Endothelial cell of umbilical vein (primary cell): Measurements from ENCODE around the gene RFX6. TPM values are rescaled to one million over a fixed set of nuclear protein-coding genes. Genes with fewer than 3 reads are reported as not detected.

Source experiments
- BruUV-seq: library from RNA; stranded (reverse); fragments of 400-500 nt; replicated peaks from 2 replicates; lab custom pipeline; 2021; lab: Mats Ljungman, UMichigan
- CTCF ChIA-PET: fragments of 300-600, 350-600 bp; sonication (Branson Sonifier 250); formaldehyde crosslinking; loops from one replicate; lab custom pipeline; 2021; ENCODE audit warnings: antibody characterized with exemption, inconsistent platforms; lab: Charles Lee
- POLR2A ChIA-PET: fragments of 300-600, 350-600 bp; sonication (Branson Sonifier 250); formaldehyde crosslinking; loops from one replicate; lab custom pipeline; 2021; ENCODE audit warnings: antibody characterized with exemption, inconsistent platforms; lab: Charles Lee
- DNase-seq: peaks from one replicate; pipeline ENCODE4 v3.0.0-alpha.2; 2011; ENCODE audit warnings: low read depth, low spot score
- FAIRE-seq: peaks from 2 replicates; lab custom pipeline; 2011; peaks lifted over from hg19 to GRCh38; lab: Jason Lieb, UNC
- H2AFZ ChIP-seq: 2 replicates; pipeline ENCODE4 v1.6.0; 2012; ENCODE audit warnings: low read depth, low read length, control low read depth, inconsistent platforms
- H3K27ac ChIP-seq: 2 replicates; pipeline ENCODE4 v1.5.1; 2011; ENCODE audit warnings: low read depth, mild to moderate bottlenecking, control low read depth, low read length, moderate library complexity; ENCODE audit not compliant: insufficient read depth
- H3K27me3 ChIP-seq, 2 experiments: 2 replicates each; pipeline versions ENCODE4 v1.6.0 to v1.6.1; 2011; ENCODE audit warnings: low read length in 2 of 2, mixed read lengths in 1 of 2; ENCODE audit not compliant: control insufficient read depth in 2 of 2, insufficient read depth in 2 of 2
- H3K36me3 ChIP-seq, 2 experiments: 2 replicates in 1 of 2; 3 replicates in 1 of 2; pipeline ENCODE4 v1.5.1; 2011; ENCODE audit warnings: low read length in 2 of 2, mild to moderate bottlenecking in 1 of 2, moderate library complexity in 1 of 2; ENCODE audit not compliant: control insufficient read depth in 2 of 2, insufficient read depth in 2 of 2; ENCODE audit errors: extremely low read depth in 1 of 2
- H3K4me1 ChIP-seq: 3 replicates; pipeline ENCODE4 v1.5.1; 2011; ENCODE audit warnings: mild to moderate bottlenecking, low read length; ENCODE audit not compliant: control insufficient read depth, insufficient read depth; ENCODE audit errors: extremely low read depth
- H3K4me2 ChIP-seq: 2 replicates; pipeline ENCODE4 v1.6.1; 2011; ENCODE audit warnings: low read length, control low read depth, mixed read lengths; ENCODE audit not compliant: insufficient read depth
- H3K4me3 ChIP-seq, 3 experiments: fragments of 200-600 bp in 1 of 3; sonication (generic), shearing (Covaris generic) in 1 of 3; replicated peaks in 1 of 3; 2 replicates each; pipeline ENCODE4 v1.5.1; 2011 to 2016; ENCODE audit warnings: control low read depth in 3 of 3, low read length in 3 of 3, mild to moderate bottlenecking in 2 of 3, inconsistent platforms in 1 of 3, low read depth in 1 of 3, moderate library complexity in 1 of 3; ENCODE audit not compliant: insufficient read depth in 1 of 3
- H3K79me2 ChIP-seq: 2 replicates; pipeline ENCODE4 v1.6.0; 2012; ENCODE audit warnings: low read length, inconsistent platforms; ENCODE audit not compliant: control insufficient read depth, insufficient read depth
- H3K9ac ChIP-seq: replicated peaks from 2 replicates; pipeline ENCODE3; 2011; ENCODE audit warnings: low read length, control low read depth; ENCODE audit not compliant: insufficient read depth; ENCODE audit errors: extremely low read depth
- H3K9me1 ChIP-seq: replicated peaks from 3 replicates; pipeline ENCODE4 v1.6.0; 2011; ENCODE audit warnings: mild to moderate bottlenecking, low read length; ENCODE audit not compliant: control insufficient read depth, insufficient read depth; ENCODE audit errors: extremely low read depth
- H3K9me3 ChIP-seq: replicated peaks from 2 replicates; pipeline ENCODE4 v1.5.1; 2012; ENCODE audit warnings: low read length, inconsistent platforms; ENCODE audit not compliant: control insufficient read depth, insufficient read depth
- H4K20me1 ChIP-seq: replicated peaks from 2 replicates; pipeline ENCODE3; 2011; ENCODE audit warnings: mild to moderate bottlenecking, low read length; ENCODE audit not compliant: control insufficient read depth, insufficient read depth; ENCODE audit errors: extremely low read depth
- EZH2 ChIP-seq: IDR thresholded peaks from 2 replicates; pipeline ENCODE4 v1.6.1; 2012; ENCODE audit warnings: borderline replicate concordance, low read depth, mild to moderate bottlenecking, moderate library complexity, low read length, inconsistent platforms; ENCODE audit not compliant: severe bottlenecking
- FOS ChIP-seq: IDR thresholded peaks from 2 replicates; pipeline ENCODE4 v1.6.1; 2011; ENCODE audit warnings: mild to moderate bottlenecking, low read length, moderate library complexity, borderline replicate concordance; ENCODE audit not compliant: insufficient read depth
- JUN ChIP-seq: IDR thresholded peaks from 2 replicates; pipeline ENCODE4 v1.6.1; 2011; ENCODE audit warnings: borderline replicate concordance, low read depth; ENCODE audit not compliant: insufficient read length, insufficient read depth
- MYC ChIP-seq: IDR thresholded peaks from one replicate; pipeline ENCODE4 v1.6.1; 2011; ENCODE audit warnings: mild to moderate bottlenecking, low read depth, low read length
- POLR2A ChIP-seq: IDR thresholded peaks from 2 replicates; pipeline ENCODE4 v1.6.1; 2012; ENCODE audit warnings: low read depth, mild to moderate bottlenecking, control low read depth, low read length
- POLR2AphosphoS5 ChIP-seq: IDR thresholded peaks from 2 replicates; pipeline ENCODE4 v1.6.1; 2012; ENCODE audit warnings: low read depth, mild to moderate bottlenecking, control low read depth, low read length, moderate library complexity; ENCODE audit not compliant: insufficient read depth
- dilution Hi-C: fragments of 300-500 bp; cut with MboI; formaldehyde crosslinking; loops from one replicate; pipeline ENCODE4 v1.15.0; 2019; ENCODE audit warnings: low sequenced_read_pairs; ENCODE audit not compliant: extremely low pct_ligation_motif_present
- intact Hi-C: fragments of 100-400 bp; cut with micrococcal nuclease; formaldehyde crosslinking; loops from one replicate; pipeline ENCODE4 v1.10.0; 2022
- polyA plus RNA-seq, 4 experiments: library from polyadenylated mRNA; depleted of rRNA in 3 of 4; stranded (reverse) in 3 of 4; unstranded in 1 of 4; fragments of >200 nt; gene quantifications; 2 replicates each; pipeline versions ENCODE4 v1.2.1 to v1.2.3, GENCODE V29; 2011 to 2012; ENCODE audit warnings: missing spikeins in 1 of 4
- total RNA-seq: library from RNA; stranded (reverse); gene quantifications from 2 replicates; pipeline ENCODE4 v1.2.3, GENCODE V29; 2021
- TF ChIP-seq, protein P1 (sequence below), 2 donors: IDR thresholded peaks; 1 replicate in 1 of 2; 2 replicates in 1 of 2; pipeline ENCODE4 v1.5.1; 2011; ENCODE audit warnings: low read length in 2 of 2, mild to moderate bottlenecking in 2 of 2, moderate library complexity in 2 of 2, control low read depth in 1 of 2, inconsistent platforms in 1 of 2, low read depth in 1 of 2; ENCODE audit not compliant: insufficient read depth in 1 of 2; ENCODE audit errors: extremely low read depth in 1 of 2
- TF ChIP-seq, protein P2 (sequence below): IDR thresholded peaks from 2 replicates; pipeline ENCODE4 v1.6.1; 2011; ENCODE audit not compliant: insufficient read depth, insufficient read length

Gene RFX6
- total and polyA plus RNA-seq, 2 donors (not counting 3 experiments of a cell fraction or from before 2014, with no cell fraction given), result not detected

DNA sequence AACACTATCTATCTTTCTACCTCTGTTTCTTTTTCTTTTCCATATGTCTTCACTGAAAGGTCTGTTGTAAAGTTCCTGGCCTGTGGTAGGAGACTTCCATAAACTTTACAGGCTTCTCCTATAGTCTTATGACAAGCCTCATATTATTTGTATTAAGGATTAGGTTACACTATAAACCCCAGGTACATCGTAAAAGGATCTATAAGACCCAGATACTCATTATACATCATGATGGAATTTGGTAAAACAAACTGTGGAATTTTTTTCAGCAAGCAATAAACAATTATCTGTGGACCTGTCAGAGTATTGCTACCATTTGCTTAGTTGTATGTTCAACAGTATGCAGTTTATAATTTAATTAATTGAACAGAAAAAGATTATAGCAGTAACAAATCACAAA, 55.5 kb downstream of the RFX6 start:
- peaks cover 0 to 2% of the 10 kb centered on the region in 2 experiments for H3K27me3 ChIP-seq
- no peaks in the 10 kb centered on the region for H3K9me1 ChIP-seq
- no peaks in the 10 kb centered on the region for H3K4me1 ChIP-seq
- TF ChIP-seq MYC (no peak), POLR2AphosphoS5 (no peak), EZH2 (no peak), JUN (no peak), FOS (no peak), POLR2A (no peak)
- TF ChIP-seq, protein P1, sequence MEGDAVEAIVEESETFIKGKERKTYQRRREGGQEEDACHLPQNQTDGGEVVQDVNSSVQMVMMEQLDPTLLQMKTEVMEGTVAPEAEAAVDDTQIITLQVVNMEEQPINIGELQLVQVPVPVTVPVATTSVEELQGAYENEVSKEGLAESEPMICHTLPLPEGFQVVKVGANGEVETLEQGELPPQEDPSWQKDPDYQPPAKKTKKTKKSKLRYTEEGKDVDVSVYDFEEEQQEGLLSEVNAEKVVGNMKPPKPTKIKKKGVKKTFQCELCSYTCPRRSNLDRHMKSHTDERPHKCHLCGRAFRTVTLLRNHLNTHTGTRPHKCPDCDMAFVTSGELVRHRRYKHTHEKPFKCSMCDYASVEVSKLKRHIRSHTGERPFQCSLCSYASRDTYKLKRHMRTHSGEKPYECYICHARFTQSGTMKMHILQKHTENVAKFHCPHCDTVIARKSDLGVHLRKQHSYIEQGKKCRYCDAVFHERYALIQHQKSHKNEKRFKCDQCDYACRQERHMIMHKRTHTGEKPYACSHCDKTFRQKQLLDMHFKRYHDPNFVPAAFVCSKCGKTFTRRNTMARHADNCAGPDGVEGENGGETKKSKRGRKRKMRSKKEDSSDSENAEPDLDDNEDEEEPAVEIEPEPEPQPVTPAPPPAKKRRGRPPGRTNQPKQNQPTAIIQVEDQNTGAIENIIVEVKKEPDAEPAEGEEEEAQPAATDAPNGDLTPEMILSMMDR (IDR thresholded peaks at IDR 0.05; ENCODE audit: extremely low read depth in 1 of 2, insufficient read depth in 1 of 2, low read depth in 1 of 2, low read length in 2 of 2), result no peak
- TF ChIP-seq, protein P2, sequence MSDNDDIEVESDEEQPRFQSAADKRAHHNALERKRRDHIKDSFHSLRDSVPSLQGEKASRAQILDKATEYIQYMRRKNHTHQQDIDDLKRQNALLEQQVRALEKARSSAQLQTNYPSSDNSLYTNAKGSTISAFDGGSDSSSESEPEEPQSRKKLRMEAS, result no peak
- POLR2A ChIA-PET, result no interaction called here
- no TSS peak for BruUV-seq
- H3K4me2 ChIP-seq, result no peak overlapping the region
- no peak overlapping the region for H3K4me3 ChIP-seq
- H3K9me3 ChIP-seq, result no peaks in the 10 kb centered on the region
- no peaks in the 10 kb centered on the region for H3K79me2 ChIP-seq
- CTCF ChIA-PET, result no interaction called here
- DNase-seq, result no peak
- H3K36me3 ChIP-seq, result no peaks in the 10 kb centered on the region
- H3K9ac ChIP-seq, result no peak overlapping the region
- dilution Hi-C loops (no loop called here), intact Hi-C loops (no loop called here)
- no peaks in the 10 kb centered on the region for H4K20me1 ChIP-seq
- no peak overlapping the region for H2AFZ ChIP-seq
- no peak overlapping the region for H3K27ac ChIP-seq
- no peak for FAIRE-seq
